GM21360 (cell line): ENCODE results near the gene QRICH2.
"Not testable (repeated sequence)": the region's sequence is repeated elsewhere in the genome, so short reads cannot be mapped to it uniquely, and the experiment has no call there.

Experiments used
- ATAC-seq: cut with Tn5 transposase; IDR thresholded peaks from one replicate; pipeline ENCODE4 v1.9.1; 2021; ENCODE audit warnings: mild to moderate bottlenecking, moderate library complexity; ENCODE audit not compliant: unreplicated experiment

QRICH2 gene

GRCh38 chr17:76278268-76278908, 29.7 kb downstream of the QRICH2 start:
- ATAC-seq: no peak

DNA sequence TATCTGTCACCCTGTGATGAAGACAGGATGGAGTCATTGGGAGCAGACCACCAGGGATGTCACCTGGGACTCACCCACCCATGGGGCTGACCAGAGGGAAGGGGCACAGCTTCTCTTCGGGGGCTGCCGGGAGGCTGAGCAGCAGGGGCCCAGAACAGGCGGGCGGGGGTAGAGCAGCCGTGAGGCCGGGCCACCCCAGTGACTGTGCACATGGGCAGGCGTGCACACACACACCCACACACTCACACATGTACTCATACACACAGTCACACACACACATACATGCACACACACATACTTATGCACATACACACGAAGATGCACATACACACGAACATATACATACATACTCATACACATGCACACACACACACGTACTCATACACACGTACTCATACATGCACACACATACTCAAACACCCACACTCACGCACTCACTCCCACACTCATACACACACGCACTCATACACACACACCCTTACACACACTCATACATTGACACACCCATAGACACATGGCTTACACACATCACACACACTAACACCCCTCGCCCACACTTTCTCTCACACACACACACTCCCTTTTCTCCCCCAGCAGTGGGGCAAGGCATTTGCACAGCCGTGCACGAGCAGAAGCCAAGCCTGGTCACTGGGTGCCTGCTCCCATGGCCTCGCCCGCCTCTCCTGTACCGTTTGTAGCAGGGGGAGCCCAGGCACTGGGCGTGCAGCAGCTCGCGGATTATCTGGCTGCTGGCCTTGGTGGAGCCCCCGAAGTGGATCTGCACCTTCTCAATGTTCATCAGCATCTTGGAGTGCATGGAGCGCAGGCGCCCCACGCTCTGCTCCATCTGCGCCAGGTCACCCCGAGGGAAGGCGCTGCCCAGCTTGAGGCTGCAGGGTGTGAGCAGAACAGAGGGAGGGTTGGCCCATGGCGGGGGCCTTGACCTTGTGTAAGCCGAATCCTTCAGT, 30.5 kb downstream of the QRICH2 start:
- ATAC-seq: no peak

- no peak for ATAC-seq
Measured at GRCh38 chr17:76276461-76277299, 31.4 kb downstream of the QRICH2 start.

- ATAC-seq: no peak
Measured at GRCh38 chr17:76276069-76276431, 32.0 kb downstream of the QRICH2 start.

DNA sequence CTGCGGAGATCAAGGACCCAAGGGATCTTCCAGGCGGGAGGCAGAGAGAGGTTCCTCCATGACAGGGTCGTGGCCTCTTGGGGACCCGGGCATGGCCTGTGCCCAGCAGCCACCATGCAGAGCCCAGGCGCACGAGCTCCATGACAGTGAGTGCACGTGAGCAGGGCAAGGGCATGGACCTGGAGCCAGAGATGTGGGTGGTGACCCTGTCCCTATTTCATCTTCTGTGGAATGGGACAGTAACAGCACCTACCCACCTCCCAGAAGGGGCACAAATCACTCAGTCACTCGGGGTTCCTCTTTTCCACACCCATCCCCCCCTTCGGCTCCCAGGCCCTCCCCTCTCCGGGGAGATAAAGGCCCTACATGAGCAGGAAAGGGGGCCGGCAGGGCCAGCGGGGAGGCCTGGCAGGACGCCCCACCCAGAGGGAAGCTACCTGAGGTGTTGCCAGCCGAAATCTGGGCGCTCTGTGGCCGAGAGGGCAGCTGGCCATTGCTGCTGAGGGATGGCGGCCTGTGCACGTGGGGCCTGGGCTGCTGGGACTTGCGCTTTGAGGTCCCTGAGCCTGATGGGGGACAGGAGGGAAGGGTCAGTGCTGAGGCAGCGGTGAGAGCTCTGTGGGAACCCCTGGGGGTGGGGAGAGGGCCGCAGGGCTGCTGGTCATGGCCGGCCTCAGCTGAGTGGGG, 32.6 kb downstream of the QRICH2 start:
- no peak for ATAC-seq

- no peak for ATAC-seq
Measured at GRCh38 chr17:76274112-76274956, 33.7 kb downstream of the QRICH2 start.

DNA sequence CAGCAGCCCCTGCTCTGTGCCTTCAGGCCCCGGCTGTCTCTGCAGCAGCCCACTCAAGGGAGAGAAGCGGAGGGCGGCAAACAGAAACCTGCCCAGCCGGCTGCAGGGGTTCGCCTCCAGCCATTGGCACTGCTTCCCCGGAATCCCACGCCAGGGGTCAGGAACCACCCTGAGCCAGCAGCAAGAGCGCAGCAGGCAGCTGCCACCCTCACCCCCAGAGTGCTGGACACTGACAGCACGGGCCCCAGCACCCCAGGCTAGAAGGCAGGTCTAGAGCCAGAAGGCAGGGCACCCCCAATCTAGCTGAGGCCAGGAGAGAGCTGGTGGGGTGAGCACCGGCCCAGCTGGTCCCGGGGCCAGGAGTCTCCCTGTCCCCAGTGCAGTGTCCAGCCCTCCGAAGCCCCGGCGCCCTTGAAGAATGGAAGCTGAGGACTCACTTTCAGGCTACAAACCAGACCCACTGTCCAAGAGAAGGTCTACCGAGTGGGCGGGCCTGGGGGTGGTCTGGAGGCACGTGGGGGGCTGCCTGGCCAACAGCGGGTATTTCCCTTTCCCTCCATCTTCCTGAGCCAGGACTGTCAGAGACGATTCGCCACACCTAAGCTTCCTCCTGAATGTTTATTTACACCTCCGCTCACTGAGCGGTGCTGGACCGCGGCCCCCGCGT, 34.5 kb downstream of the QRICH2 start:
- ATAC-seq: no peak

DNA sequence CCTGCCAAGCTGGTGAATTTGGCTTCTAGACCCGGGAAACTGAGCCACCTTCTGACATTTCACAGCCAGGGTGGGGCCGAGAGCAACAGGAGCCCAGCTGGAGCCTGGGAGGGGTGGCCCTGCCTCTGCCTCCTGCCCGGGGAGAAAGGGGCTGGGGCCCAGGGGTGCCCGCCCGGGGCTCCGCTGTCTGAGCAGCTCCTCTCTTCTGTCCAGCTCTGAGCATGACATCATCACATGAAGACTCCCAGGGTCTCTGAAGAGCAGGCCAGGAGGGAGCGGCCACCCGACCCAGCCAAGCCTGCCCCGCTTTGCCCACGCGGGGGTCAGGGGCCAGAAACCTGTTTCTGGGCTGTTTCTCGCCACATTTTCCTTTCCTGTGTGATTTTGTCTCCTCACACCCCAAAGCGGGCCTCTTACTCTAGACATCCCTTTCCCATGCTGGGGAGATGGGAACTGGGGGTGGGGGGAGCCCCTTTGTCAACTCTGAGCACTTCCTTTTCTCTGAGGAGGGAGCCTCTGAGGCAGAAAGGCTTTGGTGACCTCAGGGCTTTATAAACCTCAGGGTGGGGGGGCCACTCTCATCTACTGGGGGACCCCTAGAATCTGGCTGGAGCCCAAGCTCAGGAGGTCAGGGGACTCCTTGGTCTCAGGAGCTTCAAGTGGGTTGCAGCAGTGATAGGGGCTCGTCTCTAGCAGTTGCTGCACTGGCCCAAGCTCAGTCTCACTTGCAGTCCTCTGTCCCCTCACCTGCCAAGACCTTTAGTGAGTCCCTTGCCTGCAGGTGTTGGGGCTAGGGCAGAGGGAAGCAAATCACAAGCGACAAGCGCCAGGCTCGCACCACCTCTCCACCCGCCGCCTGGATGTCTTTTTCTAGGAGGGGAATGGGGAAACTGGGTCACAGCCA, 35.3 kb downstream of the QRICH2 start:
- ATAC-seq: peak; percentile 19

- peak; percentile 37 for ATAC-seq
Measured at GRCh38 chr17:76271669-76272540, 36.2 kb downstream of the QRICH2 start.

- no peak for ATAC-seq
Measured at GRCh38 chr17:76270770-76271668, 37.1 kb downstream of the QRICH2 start.

DNA sequence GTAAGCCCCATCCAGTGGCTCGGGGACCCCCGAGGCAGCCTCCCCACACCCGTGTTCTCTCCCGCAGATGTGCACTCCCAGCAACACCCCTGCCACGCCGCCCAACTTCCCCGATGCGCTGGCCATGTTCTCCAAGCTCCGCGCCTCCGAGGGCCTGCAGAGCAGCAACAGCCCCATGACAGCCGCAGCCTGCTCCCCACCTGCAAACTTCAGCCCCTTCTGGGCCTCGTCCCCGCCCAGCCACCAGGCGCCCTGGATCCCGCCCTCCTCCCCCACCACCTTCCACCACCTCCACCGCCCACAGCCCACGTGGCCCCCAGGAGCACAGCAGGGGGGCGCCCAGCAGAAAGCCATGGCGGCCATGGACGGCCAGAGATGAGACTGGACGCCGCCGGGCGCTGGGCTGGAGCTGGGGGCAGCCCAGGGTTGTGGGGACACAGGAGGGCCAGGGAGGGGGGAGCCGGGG, 37.9 kb downstream of the QRICH2 start:
- ATAC-seq: no peak

- ATAC-seq: no peak
Measured at GRCh38 chr17:76268991-76269981, 38.8 kb downstream of the QRICH2 start.

DNA sequence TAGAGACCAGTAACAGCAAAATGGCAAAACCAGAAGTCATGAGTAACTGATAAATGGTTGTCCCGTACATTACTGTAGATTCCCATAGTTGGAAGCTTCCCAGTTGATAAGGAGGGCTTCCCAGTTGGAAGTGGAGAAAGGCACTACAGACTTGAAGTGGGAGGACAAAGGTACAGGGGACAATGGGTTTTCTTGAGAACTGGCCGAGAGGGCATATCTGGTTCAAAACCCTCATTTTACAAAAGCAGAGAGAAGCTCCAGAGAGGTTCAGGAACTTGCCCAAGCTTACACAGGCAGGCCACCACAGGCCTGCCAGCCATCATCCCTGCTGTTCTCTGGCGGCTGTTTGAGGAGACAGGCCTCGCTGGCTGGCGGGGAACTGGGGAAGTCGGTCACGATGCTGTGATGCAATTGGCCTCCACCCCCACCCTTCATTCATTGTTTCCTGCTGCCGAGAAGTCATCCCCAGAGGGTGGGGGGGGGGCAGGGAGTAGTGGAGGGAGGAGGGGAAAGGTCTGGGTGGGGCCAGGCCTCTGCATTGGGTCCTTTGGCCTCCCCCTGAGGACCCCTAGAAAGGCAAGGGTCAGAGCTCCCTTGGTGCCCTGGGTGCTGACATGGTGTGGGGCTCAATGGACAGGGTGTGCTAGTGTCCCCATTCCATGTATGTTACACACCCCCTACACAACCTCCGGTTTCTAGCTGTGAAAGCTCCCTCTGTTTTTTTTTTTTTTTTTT, 39.9 kb downstream of the QRICH2 start:
- no peak for ATAC-seq

GRCh38 chr17:76267581-76268001, 40.5 kb downstream of the QRICH2 start:
- ATAC-seq: not testable (repeated sequence)
